Nephron progenitor cell (in vitro differentiated cells): Measurements from ENCODE around the gene LMF1.

Experiments used
- DNase-seq: peaks from one replicate; pipeline ENCODE4 v3.0.0; 2021
- H3K27ac Mint-ChIP-seq: 2 replicates; pipeline ENCODE4 v1.8.0; 2021; ENCODE audit warnings: mild to moderate bottlenecking, moderate library complexity, mixed read lengths
- H3K27me3 Mint-ChIP-seq: 2 replicates; pipeline ENCODE4 v1.8.0; 2021; ENCODE audit warnings: mild to moderate bottlenecking, low read depth, mixed read lengths; ENCODE audit not compliant: poor library complexity
- H3K36me3 Mint-ChIP-seq: 2 replicates; pipeline ENCODE4 v1.8.0; 2021; ENCODE audit warnings: low read depth, mixed read lengths
- H3K4me1 Mint-ChIP-seq: 2 replicates; pipeline ENCODE4 v1.8.0; 2021; ENCODE audit warnings: mixed read lengths
- H3K4me3 Mint-ChIP-seq: 2 replicates; pipeline ENCODE4 v1.8.0; 2021; ENCODE audit warnings: mild to moderate bottlenecking, moderate library complexity, mixed read lengths
- H3K9me3 Mint-ChIP-seq: 2 replicates; pipeline ENCODE4 v1.8.0; 2021; ENCODE audit warnings: mild to moderate bottlenecking, moderate library complexity, mixed read lengths
- CTCF ChIP-seq: fragments of 200-600 bp; sonication (generic); IDR thresholded peaks from 2 replicates; pipeline ENCODE4 v1.5.0; 2021; ENCODE audit warnings: antibody characterized with exemption

LMF1 gene

DNA sequence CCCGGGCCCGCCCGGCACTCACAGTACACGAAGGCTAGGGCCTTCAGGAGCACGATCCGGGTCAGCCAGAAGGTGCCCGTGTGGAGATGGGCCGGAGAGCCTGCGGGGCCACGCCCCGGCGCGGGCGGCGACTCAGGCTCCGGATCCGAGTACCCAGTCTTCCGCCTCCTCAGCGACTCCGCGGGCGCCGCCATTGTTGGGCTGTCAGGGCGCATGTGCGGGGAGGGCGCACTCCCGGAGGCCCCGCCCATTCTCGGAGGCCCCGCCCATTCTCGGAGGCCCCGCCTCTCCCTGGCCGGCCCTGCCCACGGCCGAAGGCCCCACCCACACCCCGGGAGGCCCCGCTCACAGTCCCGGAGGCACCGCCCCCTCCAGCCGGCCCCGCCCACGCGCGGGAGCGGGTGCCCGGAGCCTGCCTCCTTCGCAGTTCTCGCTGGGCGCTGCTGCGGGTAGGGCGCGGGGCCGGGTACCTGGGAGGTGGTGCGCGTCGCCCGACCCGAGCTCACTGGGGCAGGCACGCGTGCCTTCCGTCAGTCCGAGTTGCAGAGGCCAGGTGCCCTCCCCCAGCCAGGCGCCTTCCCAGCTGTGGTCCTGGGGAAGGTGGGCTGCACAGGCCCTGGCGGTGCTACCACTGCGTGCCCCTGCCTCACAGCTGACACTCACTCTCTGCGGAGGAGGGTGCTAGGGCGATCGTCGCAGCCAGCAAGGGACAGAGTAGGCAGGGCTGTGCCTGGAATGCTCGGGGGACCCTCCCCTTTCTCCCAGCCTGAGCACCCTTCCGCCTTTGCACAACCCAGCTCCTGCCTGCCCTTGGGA, at the start of gene LMF1:
TSS of gene LMF1 (minus strand) at position 219 of the 816 bp plus-strand sequence. CDS start at position 215, 4 bp downstream.
- peak; percentile 99 for DNase-seq
- Mint-ChIP-seq H3K36me3 (peaks cover 29% of the 10 kb centered on the region), H3K27me3 (peaks cover 9% of the 10 kb centered on the region), H3K4me1 (peaks cover 49% of the 10 kb centered on the region), H3K9me3 (peaks cover 9% of the 10 kb centered on the region), H3K4me3 (peak within 1 kb of the TSS; percentile 78), H3K27ac (peak within 1 kb of the TSS; percentile 27)
- TF ChIP-seq CTCF, result no peak

DNA sequence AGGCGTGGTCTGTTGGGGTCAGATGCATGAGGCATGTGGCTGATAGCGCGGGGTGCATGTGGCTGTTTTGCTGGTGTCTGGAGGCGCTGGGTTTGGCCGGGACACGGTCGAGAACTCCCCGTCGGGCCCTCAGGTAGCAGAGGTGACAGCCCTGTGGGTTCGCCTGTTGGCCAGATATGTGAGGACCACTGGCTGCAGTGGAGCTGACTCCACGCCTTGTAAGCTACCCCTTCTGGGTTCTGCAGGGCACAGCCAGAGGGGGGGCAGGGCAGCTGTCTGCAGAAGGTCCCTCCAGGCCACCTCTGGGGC, 49.3 kb upstream of the LMF1 start:
- peaks cover 2% of the 10 kb centered on the region for H3K27me3 Mint-ChIP-seq
- H3K4me3 Mint-ChIP-seq, result no peak overlapping the region
- peaks cover 52% of the 10 kb centered on the region for H3K4me1 Mint-ChIP-seq
- TF ChIP-seq CTCF, result no peak
- H3K27ac Mint-ChIP-seq, result no peak overlapping the region
- no peaks in the 10 kb centered on the region for H3K9me3 Mint-ChIP-seq
- DNase-seq, result no peak
- no peaks in the 10 kb centered on the region for H3K36me3 Mint-ChIP-seq

- no peaks in the 10 kb centered on the region for H3K36me3 Mint-ChIP-seq
- no peak overlapping the region for H3K27ac Mint-ChIP-seq
- no peak overlapping the region for H3K4me3 Mint-ChIP-seq
- no peak for TF ChIP-seq CTCF
- peaks cover 2% of the 10 kb centered on the region for H3K27me3 Mint-ChIP-seq
- H3K9me3 Mint-ChIP-seq, result no peaks in the 10 kb centered on the region
- peaks cover 50% of the 10 kb centered on the region for H3K4me1 Mint-ChIP-seq
- no peak for DNase-seq
Observed at GRCh38 chr16:1019231-1020090, 48.7 kb upstream of the LMF1 start.

GRCh38 chr16:1018447-1019198, 47.8 kb upstream of the LMF1 start:
- Mint-ChIP-seq H3K27ac (peak overlapping the region; percentile 84), H3K4me3 (no peak overlapping the region), H3K36me3 (no peaks in the 10 kb centered on the region), H3K27me3 (peaks cover 6% of the 10 kb centered on the region), H3K9me3 (no peaks in the 10 kb centered on the region), H3K4me1 (peaks cover 52% of the 10 kb centered on the region)
- TF ChIP-seq CTCF, result no peak
- DNase-seq, result no peak

DNA sequence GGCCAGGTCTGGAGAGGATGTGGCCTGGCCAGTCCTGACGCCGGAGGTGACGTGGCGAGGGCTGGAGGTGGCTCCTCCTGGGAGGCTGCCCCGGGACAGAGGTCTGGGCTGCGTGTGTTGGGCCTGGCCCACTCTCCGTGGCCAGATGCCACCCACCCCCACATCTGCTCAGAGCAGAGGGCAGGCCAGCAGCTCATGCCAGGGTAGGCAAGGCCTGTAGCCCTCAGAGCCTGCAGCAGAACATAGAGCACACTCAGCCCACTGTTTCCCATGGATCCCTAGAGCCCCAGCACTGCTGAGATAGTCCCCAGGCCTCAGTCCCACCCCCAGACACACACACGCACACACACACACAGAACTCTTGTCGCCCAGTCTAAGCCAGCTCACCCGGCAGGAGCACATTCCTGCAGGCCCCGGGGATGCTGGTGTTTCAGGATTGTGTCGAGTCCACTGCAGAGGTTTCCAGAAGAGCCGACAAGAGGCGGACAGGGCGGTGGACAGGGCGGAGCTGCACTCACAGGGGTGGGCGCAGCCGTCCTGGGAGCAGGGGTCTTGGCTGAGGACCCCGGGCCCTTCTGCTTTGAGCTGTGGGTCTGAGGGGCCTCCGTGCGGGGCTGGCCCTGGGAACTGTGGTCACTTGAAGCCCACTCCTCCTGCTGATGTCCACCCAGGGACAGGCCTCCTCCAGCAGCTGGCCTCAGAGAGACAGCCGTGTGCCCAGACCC, 44.1 kb upstream of the LMF1 start:
- Mint-ChIP-seq H3K4me1 (peaks cover 58% of the 10 kb centered on the region), H3K27ac (no peak overlapping the region), H3K4me3 (no peak overlapping the region), H3K36me3 (no peaks in the 10 kb centered on the region), H3K27me3 (peaks cover 3% of the 10 kb centered on the region), H3K9me3 (no peaks in the 10 kb centered on the region)
- no peak for DNase-seq
- no peak for TF ChIP-seq CTCF
